K562 (cell line): ENCODE measurements around the gene RREB1. TPM values are rescaled to one million over a fixed set of nuclear protein-coding genes. Genes with fewer than 3 reads are reported as not detected.

Experiments used
- ATAC-seq: fragments of 200-7000 bp; cut with Tn5 transposase; 3 replicates; pipeline ENCODE4 v1.9.1; 2020; ENCODE audit warnings: moderate library complexity
- BruUV-seq: library from RNA; stranded (reverse); fragments of 400-500 nt; replicated peaks from 2 replicates; lab custom pipeline; 2021; lab: Mats Ljungman, UMichigan
- CTCF ChIA-PET: fragments of 300-600 bp; formaldehyde crosslinking; extraction: SDS; loops from one replicate; lab custom pipeline; 2021; ENCODE audit warnings: low intra/inter-chr PET ratio; lab: Yijun Ruan, JAX
- POLR2A ChIA-PET: fragments of 300-600, 350-650 bp; sonication (Branson Sonifier 250); formaldehyde crosslinking; extraction: SDS; loops from one replicate; lab custom pipeline; 2021; ENCODE audit warnings: antibody characterized with exemption, inconsistent platforms; lab: Yijun Ruan, JAX
- DNase-seq, 4 experiments: peaks; one replicate each; pipeline versions ENCODE4 v3.0.0 to v3.0.0-alpha.2; 2011 to 2018; ENCODE audit warnings: low spot score in 3 of 4, mixed read lengths in 3 of 4; ENCODE audit errors: extremely low read depth in 1 of 4
- FAIRE-seq: peaks from 2 replicates; lab custom pipeline; 2011; peaks lifted over from hg19 to GRCh38; lab: Jason Lieb, UNC
- H2AFZ ChIP-seq: 2 replicates; pipeline ENCODE4 v1.6.0; 2011; ENCODE audit warnings: low read depth, low read length, control low read depth, inconsistent platforms
- H3K27ac ChIP-seq: fragments of 200-600 bp; 3 replicates; pipeline ENCODE4 v1.8.0; 2011; ENCODE audit warnings: low read depth, mild to moderate bottlenecking, control low read depth, inconsistent platforms, low read length, moderate library complexity, mixed read lengths; ENCODE audit errors: extremely low read depth
- H3K27me3 ChIP-seq, 2 experiments: fragments of 300-600 bp in 1 of 2; 2 replicates in 1 of 2; 3 replicates in 1 of 2; pipeline versions ENCODE4 v1.6.0 to v1.8.0; 2011; ENCODE audit warnings: inconsistent platforms in 2 of 2, low read length in 2 of 2, mild to moderate bottlenecking in 1 of 2, mixed read lengths in 1 of 2, moderate library complexity in 1 of 2; ENCODE audit not compliant: control insufficient read depth in 2 of 2, insufficient read depth in 2 of 2
- H3K36me3 ChIP-seq: fragments of 300-600 bp; 3 replicates; pipeline ENCODE4 v1.8.0; 2011; ENCODE audit warnings: mild to moderate bottlenecking, low read length, inconsistent platforms; ENCODE audit not compliant: control insufficient read depth, insufficient read depth
- H3K4me1 ChIP-seq, 2 experiments: fragments of 200-600 bp in 1 of 2; replicated peaks in 1 of 2; 2 replicates in 1 of 2; 3 replicates in 1 of 2; pipeline versions ENCODE4 v1.5.1 to v1.8.0; 2011; ENCODE audit warnings: inconsistent platforms in 2 of 2, low read length in 2 of 2, mild to moderate bottlenecking in 1 of 2, mixed read lengths in 1 of 2, moderate library complexity in 1 of 2; ENCODE audit not compliant: control insufficient read depth in 2 of 2, insufficient read depth in 2 of 2
- H3K4me2 ChIP-seq: 2 replicates; pipeline ENCODE4 v1.6.1; 2011; ENCODE audit warnings: low read length, control low read depth, inconsistent platforms, mixed read lengths; ENCODE audit not compliant: insufficient read depth
- H3K4me3 ChIP-seq: fragments of 200-600 bp; sonication (generic), shearing (Covaris generic); 2 replicates; pipeline ENCODE4 v1.5.1; 2016; ENCODE audit warnings: control low read depth, inconsistent platforms
- H3K79me2 ChIP-seq: fragments of 200-600 bp; 3 replicates; pipeline ENCODE4 v1.8.0; 2011; ENCODE audit warnings: low read length, inconsistent platforms; ENCODE audit not compliant: control insufficient read depth, insufficient read depth
- H3K9ac ChIP-seq, 2 experiments: 2 replicates each; pipeline versions ENCODE4 v1.6.0 to v1.6.1; 2011; ENCODE audit warnings: low read depth in 2 of 2, low read length in 2 of 2, control low read depth in 1 of 2, inconsistent platforms in 1 of 2, mild to moderate bottlenecking in 1 of 2, mixed read lengths in 1 of 2; ENCODE audit not compliant: insufficient read depth in 1 of 2
- H3K9me1 ChIP-seq: one replicate; pipeline ENCODE4 v1.6.0; 2011; ENCODE audit warnings: inconsistent platforms, mild to moderate bottlenecking, low read length, moderate library complexity; ENCODE audit not compliant: control insufficient read depth, insufficient read depth
- H3K9me3 ChIP-seq: replicated peaks from 2 replicates; pipeline ENCODE4 v1.5.1; 2011; ENCODE audit warnings: low read depth, low read length, inconsistent platforms; ENCODE audit not compliant: control insufficient read depth, insufficient read depth
- H4K20me1 ChIP-seq: replicated peaks from 2 replicates; pipeline ENCODE4 v1.6.1; 2011; ENCODE audit warnings: low read length, inconsistent platforms, mixed read lengths; ENCODE audit not compliant: control insufficient read depth, insufficient read depth
- ATF3 ChIP-seq, 2 experiments: fragments of 450-650 bp in 1 of 2; sonication (generic) in 1 of 2; formaldehyde crosslinking in 1 of 2; IDR thresholded peaks in 1 of 2; conservative IDR thresholded peaks in 1 of 2; 2 replicates each; pipeline versions ENCODE4 v1.6.1 to v1.8.1; 2016 to 2023; ENCODE audit warnings: mild to moderate bottlenecking in 2 of 2, moderate library complexity in 2 of 2, inconsistent platforms in 1 of 2, missing genetic modification reagents in 1 of 2
- CEBPB ChIP-seq: fragments of 450-650 bp; IDR thresholded peaks from 2 replicates; pipeline ENCODE4 v1.6.1; 2016; ENCODE audit warnings: missing genetic modification characterization, missing compliant biosample characterization
- DNMT1 ChIP-seq: fragments of 450-650 bp; IDR thresholded peaks from 2 replicates; pipeline ENCODE4 v1.6.1; 2016; ENCODE audit warnings: antibody characterized with exemption, mild to moderate bottlenecking
- ETV5 ChIP-seq: sonication (generic); formaldehyde crosslinking; IDR thresholded peaks from 2 replicates; pipeline ENCODE4 v1.4.0; 2020; ENCODE audit warnings: low read depth, mild to moderate bottlenecking, missing genetic modification reagents
- JUND ChIP-seq, 2 experiments: IDR thresholded peaks; 2 replicates in 1 of 2; 3 replicates in 1 of 2; pipeline ENCODE4 v1.6.1; 2011; ENCODE audit warnings: borderline replicate concordance in 2 of 2, low read depth in 2 of 2, low read length in 2 of 2, improper control_type of control experiment in 1 of 2, missing biosample characterization in 1 of 2, missing genetic modification characterization in 1 of 2, missing genetic modification reagents in 1 of 2
- KDM1A ChIP-seq, 2 experiments: fragments of 450-650 bp; IDR thresholded peaks; 2 replicates each; pipeline ENCODE4 v1.6.1; 2016; ENCODE audit warnings: mild to moderate bottlenecking in 2 of 2
- TFAP4 ChIP-seq: sonication (generic); formaldehyde crosslinking; IDR thresholded peaks from 2 replicates; pipeline ENCODE4 v1.8.0; 2022; ENCODE audit warnings: missing genetic modification reagents, mild to moderate bottlenecking, moderate library complexity, borderline replicate concordance
- ZBTB33 ChIP-seq: sonication (generic); formaldehyde crosslinking; IDR thresholded peaks from 2 replicates; pipeline ENCODE4 v1.8.1; 2023; ENCODE audit warnings: mild to moderate bottlenecking, missing genetic modification reagents
- ZNF592 ChIP-seq: fragments of 450-650 bp; IDR thresholded peaks from 2 replicates; pipeline ENCODE4 v1.6.1; 2017; ENCODE audit warnings: antibody characterized with exemption, mild to moderate bottlenecking
- ZNF644 ChIP-seq: fragments of 200-800 bp; sonication (Bioruptor generic); IDR thresholded peaks from 2 replicates; pipeline ENCODE4 v1.6.1; 2016; ENCODE audit warnings: low read depth, missing genetic modification characterization, missing compliant biosample characterization
- WGBS: fragments of 100-300 bp; shearing (Covaris generic); methylation state at CpG from one replicate; pipeline ENCODE4 v1.1.6; 2016; ENCODE audit warnings: low coverage, mixed read lengths; ENCODE audit not compliant: insufficient coverage; ENCODE audit errors: missing lambda C conversion rate; 5-methylcytosine and 5-hydroxymethylcytosine counted together
- in situ Hi-C: fragments of 300-500 bp; cut with MboI; formaldehyde crosslinking; loops from 4 replicates; pipeline ENCODE4 v1.15.0; 2018; ENCODE audit warnings: inconsistent platforms, mixed read lengths
- intact Hi-C: fragments of 100-400 bp; cut with micrococcal nuclease; formaldehyde crosslinking; loops from 2 replicates; pipeline ENCODE4 v1.14.2; 2022
- polyA plus RNA-seq, 8 experiments: library from polyadenylated mRNA; depleted of rRNA in 4 of 8; stranded (reverse) in 5 of 8; unstranded in 3 of 8; fragments of >200 nt; fragmentation: Nextera tagmentation in 2 of 8; fragmentation: Illumina TruSeq in 1 of 8; extraction: Ambion mirVana in 2 of 8; extraction: Trizol in 1 of 8; gene quantifications; 2 replicates each; pipeline versions ENCODE4 v1.2.1 to v1.2.3, GENCODE V29; 2011 to 2014; ENCODE audit warnings: inconsistent platforms in 1 of 8, missing spikeins in 1 of 8
- total RNA-seq, 7 experiments: library from RNA; depleted of rRNA in 6 of 7; stranded (reverse); fragments of >200 nt in 6 of 7; fragmentation: Illumina TruSeq in 2 of 7; extraction: Trizol in 2 of 7; gene quantifications; 2 replicates each; pipeline versions ENCODE4 v1.2.1 to v1.2.3, GENCODE V29; 2011 to 2021; ENCODE audit warnings: low replicate concordance in 1 of 7

RREB1 gene
- total and polyA plus RNA-seq, 9 of the 15 experiments (the other 6 are each of a cell fraction or from before 2014, with no cell fraction given) = 3.3 to 64.2 (median 19.3) TPM

GRCh38 chr6:7129784-7130569, 22.2 kb downstream of the RREB1 start:
- peak; percentile 31 for ATAC-seq
- BruUV-seq = no TSS peak
- Histone ChIP-seq H3K4me1 (peaks cover 15 to 41% of the 10 kb centered on the region in 2 experiments; a peak in 4 of 5 replicates), H3K9ac (peak overlapping the region in 1 of 2 experiments; percentile 75; a peak in 1 of 4 replicates), H4K20me1 (peaks cover 4% of the 10 kb centered on the region; the same call in 1 of the 2 replicates), H3K4me2 (no peak overlapping the region), H3K4me3 (no peak overlapping the region), H3K27ac (peak overlapping the region; percentile 42), H3K9me3 (no peaks in the 10 kb centered on the region), H2AFZ (no peak overlapping the region), H3K9me1 (peaks cover under 1% of the 10 kb centered on the region), H3K79me2 (peaks cover 97% of the 10 kb centered on the region), H3K27me3 (no peaks in the 10 kb centered on the region), H3K36me3 (peaks cover 46% of the 10 kb centered on the region; the same call in 2 of the 3 replicates)
- ChIA-PET POLR2A (interaction anchor here (0.6 to 3.6 kb wide), 5 partner anchors 11 to 321 kb away, joined by 3 to 34 read pairs (median 3); no protein-coding TSS in a partner anchor), CTCF (no interaction called here)
- in situ Hi-C loops (no loop called here), intact Hi-C loops (no loop called here)
- 64% methylated on average over 9 of the region's 9 CpGs for WGBS
- no peak for FAIRE-seq
- no peak for DNase-seq
- TF ChIP-seq ATF3 (IDR thresholded peaks at IDR 0.05) = peak; percentile 70
- no peak for TF ChIP-seq ATF3 (CRISPR knock-in tag; conservative IDR thresholded peaks at IDR 0.05)
- TF ChIP-seq ETV5 = no peak
- TF ChIP-seq TFAP4 (CRISPR knock-in tag) = 0 out of 2 replicates have a peak, but pooled peaks have one; percentile 18
- TF ChIP-seq CEBPB = peak; percentile 56
- TF ChIP-seq ZNF592 = 0 out of 2 replicates have a peak, but pooled peaks have one; percentile 45
- peak; percentile 61; the same call in 1 of the 2 replicates for TF ChIP-seq JUND (IDR thresholded peaks at IDR 0.05; ENCODE audit: borderline replicate concordance, low read depth, low read length)
- peak; percentile 15; the same call in 1 of the 3 replicates for TF ChIP-seq JUND (tag; IDR thresholded peaks at IDR 0.05; ENCODE audit: borderline replicate concordance, low read depth, low read length)
- TF ChIP-seq DNMT1 = no peak
- TF ChIP-seq ZNF644 = no peak
- TF ChIP-seq KDM1A (IDR thresholded peaks at IDR 0.05) = no peak
- TF ChIP-seq ZBTB33 = peak; percentile 72; the same call in 1 of the 2 replicates
